ENCODE data around the gene OMA1. TPM values are rescaled to one million over a fixed set of nuclear protein-coding genes. Genes with fewer than 3 reads are reported as not detected.
A peak's percentile ranks its signal among the peaks of the same experiment; 100 is the strongest.

Gene OMA1
- total RNA-seq, 1 donor from 2014 or later, result 33.4 TPM

GRCh38 chr1:58468612-58469011, 77.9 kb downstream of the OMA1 start:
- TF ChIP-seq CTCF (IDR thresholded peaks at IDR 0.05), result no peak

GRCh38 chr1:58466630-58467241, 79.8 kb downstream of the OMA1 start:
- H3K27ac ChIP-seq, result no peak overlapping the region
- intact Hi-C loops (cut with DNase I), result no loop called here
- DNase-seq, result no peak
- no peak for TF ChIP-seq CTCF (IDR thresholded peaks at IDR 0.05)
- H3K27me3 ChIP-seq (ENCODE audit: low read depth), result no peaks in the 10 kb centered on the region
- H3K4me1 ChIP-seq, result no peaks in the 10 kb centered on the region
- H3K36me3 ChIP-seq, result no peaks in the 10 kb centered on the region
- H3K4me3 ChIP-seq, result no peak overlapping the region
- H3K9me3 ChIP-seq, result no peaks in the 10 kb centered on the region
- ATAC-seq, result no peak

More at GRCh38 chr1:58468612-58469011, 77.9 kb downstream of the OMA1 start:
- Histone ChIP-seq H3K27ac (no peak overlapping the region), H3K4me1 (no peaks in the 10 kb centered on the region), H3K9me3 (no peaks in the 10 kb centered on the region), H3K4me3 (no peak overlapping the region), H3K36me3 (no peaks in the 10 kb centered on the region), H3K27me3 (ENCODE audit: low read depth) (no peaks in the 10 kb centered on the region)
- ATAC-seq, result no peak
- intact Hi-C loops (cut with DNase I), result no loop called here
- no peak for DNase-seq

- intact Hi-C loops (cut with DNase I), result no loop called here
- DNase-seq (no peak), ATAC-seq (no peak)
- no peak for TF ChIP-seq CTCF (IDR thresholded peaks at IDR 0.05)
- Histone ChIP-seq H3K4me1 (no peaks in the 10 kb centered on the region), H3K27ac (no peak overlapping the region), H3K9me3 (no peaks in the 10 kb centered on the region), H3K36me3 (no peaks in the 10 kb centered on the region), H3K4me3 (no peak overlapping the region), H3K27me3 (ENCODE audit: low read depth) (no peaks in the 10 kb centered on the region)
Measured at GRCh38 chr1:58465825-58466629, 80.5 kb downstream of the OMA1 start.

- Histone ChIP-seq H3K9me3 (no peaks in the 10 kb centered on the region), H3K27ac (no peak overlapping the region), H3K4me3 (no peak overlapping the region), H3K4me1 (no peaks in the 10 kb centered on the region), H3K27me3 (ENCODE audit: low read depth) (no peaks in the 10 kb centered on the region), H3K36me3 (no peaks in the 10 kb centered on the region)
- no peak for TF ChIP-seq CTCF (IDR thresholded peaks at IDR 0.05)
- intact Hi-C loops (cut with DNase I), result no loop called here
- DNase-seq (no peak), ATAC-seq (peak in 1 of 2 donors; percentile 27)
Measured at GRCh38 chr1:58465176-58465575, 81.3 kb downstream of the OMA1 start.

GRCh38 chr1:58460469-58460868, 86.1 kb downstream of the OMA1 start:
- H3K4me3 ChIP-seq, result no peak overlapping the region
- ATAC-seq (no peak), DNase-seq (no peak)
- no peak for TF ChIP-seq CTCF (IDR thresholded peaks at IDR 0.05)
- H3K27me3 ChIP-seq (ENCODE audit: low read depth), result no peaks in the 10 kb centered on the region
- intact Hi-C loops (cut with DNase I), result no loop called here
- H3K9me3 ChIP-seq, result no peaks in the 10 kb centered on the region
- no peaks in the 10 kb centered on the region for H3K36me3 ChIP-seq
- no peak overlapping the region for H3K27ac ChIP-seq
- no peaks in the 10 kb centered on the region for H3K4me1 ChIP-seq

All from lower lobe of right lung (tissue), 2 donors.